Measurements from ENCODE around the gene CHAF1B.

Gene CHAF1B

DNA sequence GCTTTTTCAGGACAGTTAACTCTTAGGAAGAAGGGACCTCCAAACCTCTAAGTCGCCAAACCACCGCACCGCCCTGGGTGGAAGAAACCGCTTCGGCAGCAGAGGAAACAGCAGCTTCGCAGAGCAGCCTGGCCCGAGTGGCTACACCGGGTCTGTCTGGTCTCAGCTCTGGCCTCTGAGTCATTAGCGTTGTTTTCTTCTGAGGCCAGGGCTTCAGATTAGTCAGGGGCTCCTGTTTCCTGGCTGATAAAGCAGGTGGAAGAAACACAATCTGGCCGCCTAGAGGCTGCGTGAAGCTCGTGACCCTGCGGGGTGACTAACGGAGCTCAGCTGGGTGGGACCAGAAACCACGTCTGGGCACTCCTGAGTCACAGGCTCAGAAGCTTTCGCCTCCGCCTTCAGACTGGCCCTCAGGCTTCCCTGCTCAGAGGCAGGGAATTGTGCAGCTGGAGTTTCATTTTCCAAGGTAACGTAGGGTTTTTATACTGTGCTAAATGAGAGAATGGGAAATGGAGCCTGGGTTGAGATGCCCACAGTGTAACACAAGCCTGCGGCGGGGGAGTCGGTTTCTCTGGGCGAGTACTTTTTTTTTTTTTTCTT, 44.9 kb downstream of the CHAF1B start:
- DNase-seq, result peak; percentile 90

DNA sequence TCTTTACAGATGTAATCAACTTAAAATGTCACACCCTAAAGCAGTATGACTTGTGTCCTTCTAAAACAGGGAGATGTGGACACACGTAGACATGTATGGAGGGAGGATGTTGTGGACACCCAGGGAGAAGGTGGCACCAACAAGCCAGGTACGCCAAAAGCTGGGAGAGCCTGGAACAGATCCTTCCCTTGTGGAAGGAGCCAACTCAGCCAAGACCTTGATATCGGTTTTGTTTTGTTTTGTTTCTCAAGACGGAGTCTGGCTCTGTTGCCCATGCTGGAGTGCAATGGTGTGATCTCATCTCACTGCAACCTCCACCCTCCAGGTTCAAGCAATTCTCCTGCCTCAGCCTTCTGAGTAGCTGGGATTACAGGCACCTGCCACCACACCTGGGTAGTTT, 45.6 kb downstream of the CHAF1B start:
- DNase-seq, result no peak

DNA sequence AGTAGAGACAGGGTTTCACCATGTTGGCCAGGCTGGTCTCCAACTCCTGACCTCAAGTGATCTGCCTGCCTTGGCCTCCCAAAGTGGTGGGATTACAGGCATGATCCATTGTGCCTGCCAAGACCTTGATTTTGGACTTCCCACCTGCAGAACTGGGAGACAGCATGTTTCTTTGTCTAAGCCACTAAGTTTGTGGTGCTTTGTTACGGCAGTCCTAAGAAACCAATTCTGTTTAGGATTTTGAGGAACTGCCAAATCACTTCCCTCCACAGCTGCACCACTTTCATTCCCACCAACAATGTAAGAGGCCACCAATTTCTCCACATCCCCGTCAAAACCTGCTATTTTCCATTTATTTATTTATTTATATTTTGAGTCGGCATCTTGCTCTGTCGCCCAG, 46.1 kb downstream of the CHAF1B start:
- DNase-seq, result no peak

DNA sequence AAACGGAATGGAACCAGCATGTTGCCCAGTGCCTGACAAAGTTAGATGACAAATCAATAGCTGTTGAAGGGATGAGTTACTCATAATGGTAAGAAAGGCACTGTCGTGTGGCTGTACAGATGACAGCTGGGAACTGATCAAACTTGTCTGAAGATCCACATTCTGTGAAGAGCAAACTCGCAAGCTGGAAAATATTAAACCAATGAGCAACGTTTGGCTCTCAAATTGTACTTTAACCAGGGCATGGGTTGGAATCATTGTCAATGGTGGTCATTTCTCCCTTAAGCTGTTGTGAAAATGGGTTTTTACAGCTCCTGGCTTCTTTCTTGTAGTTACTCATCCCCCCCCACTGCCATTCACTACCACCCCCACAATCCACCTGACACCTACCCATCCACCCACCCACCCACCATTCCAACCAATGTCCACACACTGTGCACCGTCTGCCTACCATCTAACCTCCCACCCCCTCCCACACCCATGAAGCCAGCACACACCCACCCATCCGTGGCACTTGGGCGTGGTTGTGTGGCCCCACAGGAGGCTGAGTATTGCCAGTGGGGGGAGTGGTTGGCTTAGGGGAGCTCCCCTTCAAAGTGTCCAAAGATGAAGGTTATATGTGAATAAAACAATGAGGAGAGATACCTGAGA, 48.0 kb downstream of the CHAF1B start:
- DNase-seq, result no peak

DNA sequence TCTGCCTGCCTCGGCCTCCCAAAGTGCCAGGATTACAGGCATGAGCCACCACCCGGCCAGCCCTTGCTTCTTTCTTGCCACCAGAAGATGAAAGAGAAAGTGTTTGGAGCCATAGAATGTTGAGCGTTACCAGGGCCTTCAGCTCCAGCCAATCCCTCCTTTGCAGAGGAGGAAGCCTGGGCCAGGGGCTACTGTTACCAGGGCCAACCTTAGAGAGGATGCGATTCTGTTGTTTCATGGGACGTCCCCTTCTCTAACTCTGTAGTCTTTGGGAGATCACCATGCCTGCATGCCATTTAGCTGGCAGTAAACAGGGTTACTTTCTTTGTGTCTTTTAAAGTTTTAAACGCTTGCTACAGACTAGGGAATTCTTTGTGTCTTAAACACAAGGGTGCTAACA, 49.0 kb downstream of the CHAF1B start:
- no peak for DNase-seq

DNA sequence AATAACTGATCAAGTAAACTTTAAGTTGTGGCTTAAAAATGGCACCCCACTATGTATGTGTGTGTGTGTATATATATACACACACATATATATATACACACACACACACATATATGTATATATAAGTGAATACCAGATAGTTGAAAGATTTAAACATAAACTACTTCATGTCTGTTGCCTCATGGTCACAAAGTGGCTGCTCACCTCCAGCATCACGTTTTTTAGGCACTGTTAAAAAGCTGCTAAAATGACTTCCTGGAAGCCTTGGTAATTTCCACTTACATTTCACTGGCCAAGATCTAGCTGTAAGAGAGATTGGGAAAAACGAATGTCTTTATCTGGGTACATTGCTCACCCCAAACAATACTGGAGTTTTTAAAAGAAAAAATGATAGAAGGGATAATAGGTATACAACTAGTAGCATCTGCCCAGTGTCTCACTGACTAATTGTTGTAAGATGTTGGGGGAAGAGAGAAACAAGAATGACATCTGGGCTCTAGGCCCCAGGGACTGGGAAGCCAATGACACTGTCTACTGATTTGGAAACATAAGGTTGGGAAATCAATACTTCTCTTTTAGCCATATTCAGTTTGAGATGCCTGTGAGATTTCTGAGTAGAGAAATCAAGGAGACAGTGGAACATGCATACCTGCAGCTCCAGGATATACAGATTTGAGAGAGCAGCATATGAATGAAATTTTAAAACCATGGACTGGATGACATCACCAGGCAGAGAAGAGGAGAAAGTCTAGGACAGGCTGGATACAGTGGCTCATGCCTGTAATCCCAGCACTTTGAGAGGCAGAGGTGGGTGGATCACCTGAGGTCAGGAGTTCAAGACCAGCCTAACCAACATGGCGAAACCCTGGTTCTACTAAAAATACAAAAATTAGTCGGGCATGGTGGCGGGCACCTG, 51.9 kb downstream of the CHAF1B start:
- no peak for DNase-seq

DNA sequence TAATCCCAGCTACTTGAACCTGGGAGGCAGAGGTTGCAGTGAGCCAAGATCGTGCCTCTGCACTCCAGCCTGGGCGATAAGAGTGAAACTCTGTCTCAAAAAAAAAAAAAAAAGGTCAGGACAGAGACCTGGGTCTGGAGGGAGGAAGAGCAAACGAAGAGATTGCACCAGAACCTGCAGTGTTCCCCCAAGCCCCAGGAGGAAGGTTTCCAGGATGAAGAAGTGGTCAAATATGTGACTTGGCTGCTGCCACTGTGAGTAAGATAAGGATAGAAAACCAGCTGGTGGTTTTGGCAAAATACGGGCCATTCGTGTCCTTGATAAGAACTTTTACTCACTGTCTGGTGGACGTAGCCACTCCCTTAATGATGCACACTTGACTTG, 52.5 kb downstream of the CHAF1B start:
- DNase-seq, result no peak

DNA sequence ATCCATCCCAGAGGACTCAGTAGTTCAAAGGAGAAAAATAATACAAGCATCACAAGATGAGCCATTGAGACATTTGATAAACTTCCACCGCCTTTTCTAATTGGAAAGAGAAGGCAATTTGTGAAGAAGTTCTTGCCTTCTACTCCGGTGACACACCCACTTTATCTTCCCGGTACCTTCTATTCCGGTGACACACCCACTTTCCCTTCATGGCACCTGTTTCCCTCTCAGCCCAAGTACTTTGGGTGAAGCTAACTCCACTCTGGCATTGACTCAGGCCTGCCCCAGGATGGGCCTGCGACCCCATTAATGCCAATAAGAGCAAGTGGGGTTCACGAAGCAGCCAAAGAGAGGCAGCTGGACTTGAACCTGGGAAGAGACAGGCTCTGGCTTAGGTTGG, 56.5 kb downstream of the CHAF1B start:
- no peak for DNase-seq

DNA sequence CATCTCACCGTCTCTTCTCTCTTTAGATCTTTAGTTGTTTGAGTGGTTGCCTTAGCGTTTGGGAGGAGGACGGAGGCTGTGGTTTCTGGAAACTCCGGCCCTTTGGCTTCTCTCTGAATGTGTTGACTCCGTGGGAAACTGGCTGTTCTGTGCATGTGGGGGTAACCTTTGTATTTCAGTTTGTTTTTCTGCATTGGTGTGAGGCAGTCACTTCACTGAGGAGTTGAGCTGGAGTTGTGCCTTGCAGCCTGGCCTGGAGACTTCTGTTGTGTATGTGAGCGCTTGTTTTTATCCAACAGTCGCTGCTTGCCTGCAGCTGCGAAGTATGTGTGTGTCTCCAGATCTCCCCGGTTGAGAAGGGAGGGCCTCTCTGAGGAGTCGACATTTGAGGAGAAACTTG, 61.1 kb downstream of the CHAF1B start:
- DNase-seq, result no peak

DNA sequence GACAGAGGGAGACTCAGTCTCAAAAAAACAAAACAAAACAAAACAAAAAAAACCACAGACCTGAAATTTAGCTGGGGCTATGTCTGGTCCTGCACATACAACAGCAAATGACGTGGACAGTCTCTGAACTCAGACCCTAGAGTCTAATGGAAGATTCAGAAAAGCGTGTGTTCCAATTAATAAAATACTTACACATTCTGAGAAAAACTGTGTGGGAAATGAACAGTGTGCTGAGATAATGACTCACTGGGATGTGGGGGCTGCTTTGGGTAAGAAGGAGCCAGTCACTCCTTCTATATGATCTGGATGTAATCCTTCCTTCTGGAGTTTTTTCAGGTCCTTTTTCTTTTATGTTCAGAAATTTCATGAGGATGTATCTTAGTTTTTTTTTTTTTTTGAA, 65.3 kb downstream of the CHAF1B start:
- DNase-seq, result no peak

DNA sequence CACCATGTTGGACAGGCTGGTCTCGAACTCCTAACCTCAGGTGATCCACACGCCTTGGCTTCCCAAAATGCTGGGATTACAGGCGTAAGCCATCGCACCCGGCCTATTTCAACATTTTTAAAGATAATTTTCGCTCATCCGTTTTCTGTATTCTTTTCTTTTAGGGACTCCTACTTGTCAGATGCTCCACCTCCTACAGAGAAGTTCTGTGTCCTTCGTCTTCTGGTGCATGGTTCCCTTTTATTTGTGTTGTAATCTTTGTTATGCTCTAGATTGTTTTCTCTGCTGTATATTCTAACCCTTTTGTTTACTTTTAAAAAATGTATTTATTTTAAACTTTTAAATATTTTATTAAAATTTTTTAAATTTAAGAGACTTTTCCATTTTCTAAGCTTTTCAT, 66.3 kb downstream of the CHAF1B start:
- DNase-seq, result no peak

DNA sequence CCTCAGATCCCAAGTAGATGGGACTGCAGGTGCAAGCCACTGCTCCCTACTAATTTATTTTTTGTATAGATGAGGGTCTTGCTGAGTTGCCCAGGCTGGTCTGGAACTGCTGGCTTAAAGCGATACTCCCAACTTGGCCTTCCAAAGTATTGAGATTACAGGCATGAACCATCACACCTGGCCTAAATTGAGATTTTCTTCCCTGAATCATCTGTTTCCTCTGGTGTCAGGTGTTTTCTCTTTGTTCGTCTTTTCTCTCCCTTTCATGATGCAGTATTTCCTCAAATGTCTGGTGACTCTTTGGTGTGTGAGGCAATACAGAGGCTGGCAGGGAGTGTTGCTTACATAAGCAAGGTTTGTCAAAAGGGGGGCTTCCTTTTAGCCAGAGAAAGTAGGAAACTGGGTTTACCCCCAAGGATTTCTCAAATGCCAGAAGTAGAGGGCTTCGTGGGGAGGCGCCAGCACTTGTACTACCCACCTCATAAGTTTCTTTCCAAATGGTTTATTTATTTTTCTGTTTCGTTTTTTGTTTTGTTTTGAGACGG, 67.2 kb downstream of the CHAF1B start:
- no peak for DNase-seq

DNA sequence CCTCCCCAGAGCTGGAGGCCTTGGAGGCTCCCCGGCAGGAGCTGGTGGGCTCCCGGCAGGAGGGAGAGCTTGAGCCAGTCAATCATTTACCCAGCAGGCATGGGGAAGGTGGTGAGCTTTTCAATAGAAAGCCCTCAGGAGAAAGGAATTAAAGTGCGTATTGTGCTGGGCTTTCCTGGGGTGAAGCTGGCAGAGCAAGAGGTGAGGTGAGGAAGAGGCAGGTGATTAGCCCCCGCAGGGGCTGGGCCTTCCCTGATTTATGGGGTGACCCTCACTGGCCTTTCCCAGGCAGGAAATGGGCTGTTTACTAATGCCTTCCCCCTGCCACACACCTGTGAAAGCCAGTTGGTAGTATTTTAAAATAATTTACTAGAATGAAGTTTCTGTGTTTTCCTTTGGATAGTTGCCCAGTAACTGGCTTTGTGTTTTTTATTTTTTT, 68.9 kb downstream of the CHAF1B start:
- no peak for DNase-seq

DNA sequence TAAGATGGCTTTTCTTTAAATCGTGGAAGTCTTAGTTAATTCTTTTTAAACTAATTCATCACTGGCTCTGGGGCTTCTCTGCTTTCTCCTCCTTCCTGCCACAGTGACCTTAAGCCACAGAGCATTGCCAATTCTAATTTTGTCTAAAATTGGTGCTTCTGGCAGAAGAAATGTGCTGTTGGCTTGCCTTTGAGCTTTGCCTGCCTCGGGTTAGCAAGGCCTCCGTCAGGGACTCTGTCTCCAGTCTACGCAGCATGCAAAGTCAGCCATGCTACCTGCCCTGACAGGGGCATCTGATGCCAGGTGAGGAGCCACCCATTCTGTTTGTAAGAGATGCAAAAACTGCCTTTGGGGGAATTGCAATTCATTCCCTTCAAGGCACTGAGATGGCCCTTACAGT, 69.5 kb downstream of the CHAF1B start:
- DNase-seq, result no peak

DNA sequence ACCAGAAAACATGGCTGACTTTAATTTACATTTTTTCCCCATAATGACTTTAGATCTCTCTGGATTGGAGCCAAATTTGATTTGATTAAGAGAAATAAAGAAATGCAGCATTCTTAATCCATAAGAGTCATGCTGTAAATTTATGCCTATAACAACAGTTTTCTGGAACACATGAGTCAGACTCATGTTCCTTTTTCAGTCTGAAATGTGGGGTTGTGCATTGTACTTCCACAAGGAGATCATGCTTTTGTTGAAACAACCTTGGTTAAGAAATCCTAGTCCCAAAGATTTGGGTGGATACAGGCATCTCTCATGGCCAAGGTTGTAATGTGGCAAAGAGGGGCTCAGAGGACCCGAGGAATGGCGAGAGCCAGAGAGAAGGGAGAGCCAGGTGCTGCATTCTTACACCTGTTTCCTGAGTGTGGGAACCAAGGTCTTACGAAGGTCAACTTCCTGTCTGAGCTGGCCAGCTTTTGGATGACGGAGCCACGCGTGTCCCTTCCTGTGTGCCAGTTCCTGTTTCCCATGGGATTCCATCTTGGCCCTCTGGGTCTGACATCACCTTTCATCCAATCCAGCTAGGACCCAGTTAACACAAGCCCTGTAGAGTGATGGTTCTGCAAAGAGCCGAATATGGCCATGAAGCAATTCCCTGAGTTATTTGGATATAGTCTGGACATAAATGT, 71.7 kb downstream of the CHAF1B start:
- no peak for DNase-seq

DNA sequence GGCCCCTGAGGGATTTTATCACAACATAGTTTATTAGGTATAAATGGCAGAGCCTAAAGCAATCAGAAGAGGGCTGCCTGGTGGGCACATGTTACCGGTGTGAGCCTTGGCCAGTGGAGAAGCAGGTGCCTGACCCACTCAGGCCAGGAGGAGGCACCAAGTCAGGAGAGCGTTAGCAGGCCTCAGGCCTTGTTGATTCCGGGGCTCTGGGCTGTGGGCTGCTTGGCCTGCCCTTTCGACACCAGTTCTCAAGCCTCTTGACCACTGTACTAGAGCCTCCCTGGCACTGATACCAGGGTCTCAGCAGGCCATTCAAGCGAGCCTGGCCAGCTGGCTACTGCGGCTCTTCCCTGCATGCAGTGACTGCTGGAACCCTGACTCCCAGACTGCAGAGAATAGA, 73.9 kb downstream of the CHAF1B start:
- DNase-seq, result no peak

DNA sequence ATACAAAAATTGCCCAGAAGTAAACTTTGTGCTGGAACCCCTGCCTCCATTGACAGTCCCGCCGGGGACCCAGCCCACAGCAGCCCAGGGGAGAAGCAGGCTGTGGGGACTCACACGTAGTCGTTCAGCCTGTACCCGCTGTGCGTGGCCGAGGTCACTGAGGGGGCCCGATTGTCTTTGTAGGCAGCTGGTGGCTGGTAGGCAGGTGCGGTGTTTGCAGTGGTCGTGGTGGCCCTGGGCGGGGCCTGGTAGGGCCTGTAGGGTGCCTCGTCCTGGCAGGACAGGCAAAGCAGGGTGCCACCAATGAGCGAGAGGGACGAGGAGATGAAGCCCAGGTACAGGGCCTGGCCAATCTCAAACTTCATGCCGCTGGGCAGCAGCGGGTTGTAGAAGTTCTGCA, 75.7 kb downstream of the CHAF1B start:
- no peak for DNase-seq

DNA sequence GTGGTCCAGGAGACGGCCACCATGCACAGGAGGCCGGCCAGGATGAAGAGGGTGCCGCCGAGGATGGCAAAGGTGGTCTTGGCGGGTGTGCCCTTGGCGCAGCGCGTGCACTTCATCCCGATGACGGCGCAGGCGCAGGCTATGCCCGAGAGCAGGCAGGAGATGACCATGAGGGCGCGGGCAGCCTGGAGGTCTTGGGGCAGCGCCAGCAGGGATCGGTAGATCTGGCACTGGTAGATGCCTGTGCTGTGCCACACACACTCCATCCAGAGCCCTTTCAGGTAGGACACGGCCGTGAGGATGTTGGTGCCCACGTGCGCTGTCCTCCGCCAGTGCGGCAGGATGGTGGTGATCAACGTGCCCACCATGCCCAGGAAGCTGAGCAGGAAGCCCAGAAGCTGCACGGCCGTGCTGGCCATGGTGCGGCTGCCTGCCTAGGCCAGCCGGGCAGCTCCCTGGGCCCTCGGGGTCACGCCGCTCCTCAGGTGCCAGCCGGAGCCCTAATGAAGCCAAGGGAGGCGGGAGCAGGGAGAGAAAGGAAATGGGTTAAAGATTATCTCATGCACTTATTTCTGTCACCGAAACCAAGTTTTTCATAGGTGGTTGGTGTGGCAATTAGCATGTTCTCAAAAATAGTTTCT, 76.2 kb downstream of the CHAF1B start:
- DNase-seq, result no peak

DNA sequence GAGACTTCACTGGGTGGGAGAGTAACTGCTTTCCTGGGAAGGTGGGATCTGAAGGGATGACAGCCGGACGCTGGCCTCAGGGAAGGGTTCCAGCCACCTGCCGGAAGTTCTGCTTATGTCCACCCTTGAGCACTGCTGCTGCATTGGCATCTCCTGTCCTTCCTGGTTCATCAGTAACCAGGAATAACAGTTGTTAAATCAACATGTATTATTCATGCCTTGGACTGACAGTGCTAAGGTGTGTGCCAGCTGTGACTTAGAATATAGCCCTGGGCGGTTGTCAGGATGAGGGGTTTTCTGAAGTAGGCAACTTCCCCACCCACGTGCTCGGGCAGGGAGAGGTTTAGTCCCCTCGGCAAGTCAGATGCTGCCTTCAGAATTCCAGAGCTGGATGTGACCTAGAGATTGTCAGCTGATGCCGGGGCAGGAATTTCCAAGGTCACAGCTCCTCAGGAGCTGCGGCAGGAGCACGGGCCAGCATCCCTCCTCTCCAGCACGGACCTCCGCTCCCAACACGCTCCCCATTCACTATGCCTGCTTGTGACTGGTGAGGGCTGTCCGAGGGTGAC, 76.8 kb downstream of the CHAF1B start:
- DNase-seq, result no peak

DNA sequence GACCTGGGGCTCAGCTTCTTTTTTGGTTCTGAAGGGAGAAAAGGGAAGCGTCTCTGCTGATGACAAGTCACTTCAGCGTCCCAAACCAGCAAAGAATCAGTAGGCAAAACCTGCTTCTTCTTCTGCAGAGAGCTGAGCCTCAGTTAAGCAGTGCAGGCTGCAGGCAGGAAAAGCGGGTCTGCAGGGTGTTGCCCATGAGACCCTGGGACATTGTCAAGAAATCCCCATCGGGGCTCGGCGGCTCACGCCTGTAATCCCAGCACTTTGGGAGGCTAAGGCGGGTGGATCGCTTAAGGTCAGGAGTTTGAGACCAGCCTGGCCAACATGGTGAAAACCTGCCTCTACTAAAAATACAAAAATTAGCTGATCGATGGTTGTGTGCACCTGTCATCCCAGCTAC, 78.0 kb downstream of the CHAF1B start:
- no peak for DNase-seq

DNA sequence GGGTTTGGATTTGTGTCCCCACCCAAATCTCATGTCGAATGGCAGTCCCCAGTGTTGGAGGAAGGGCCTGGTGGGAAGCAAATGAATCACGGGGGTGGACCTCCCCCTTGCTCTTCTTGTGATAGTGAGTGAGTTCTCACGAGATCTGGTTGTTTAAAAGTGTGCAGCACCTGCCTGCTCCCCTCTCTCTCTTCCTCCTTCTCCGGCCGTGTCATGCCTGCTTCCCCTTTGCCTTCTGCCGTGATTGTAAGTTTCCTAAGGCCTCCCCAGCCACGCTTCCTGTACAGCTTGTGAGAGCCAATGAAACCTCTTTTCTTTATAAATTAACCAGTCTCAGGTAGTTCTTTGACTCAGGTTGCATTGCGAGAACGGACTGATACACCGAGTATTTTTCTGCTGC, 78.8 kb downstream of the CHAF1B start:
- no peak for DNase-seq

DNA sequence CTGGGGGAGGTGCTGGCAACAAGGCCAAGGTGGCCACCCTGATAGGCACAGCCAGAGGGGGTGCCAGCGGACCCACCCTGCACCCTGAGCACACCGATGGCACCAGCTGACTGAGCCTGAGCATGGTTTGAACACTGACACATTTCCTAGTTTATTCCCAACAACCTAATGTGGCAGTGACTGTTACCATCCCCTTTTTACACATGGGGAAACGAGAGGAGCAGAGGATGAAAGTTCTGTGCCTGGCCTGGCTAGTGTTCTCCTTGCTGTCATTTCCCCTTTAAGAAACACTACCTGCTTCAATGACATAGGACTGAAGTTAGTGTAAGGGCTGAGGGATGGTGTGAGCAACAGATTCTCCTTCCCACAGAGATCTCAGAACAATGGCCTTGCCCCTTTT, 79.4 kb downstream of the CHAF1B start:
- no peak for DNase-seq
